ENCODE data around the gene PSMA6. TPM values are rescaled to one million over a fixed set of nuclear protein-coding genes. Genes with fewer than 3 reads are reported as not detected.

PSMA6 gene
- total and polyA plus RNA-seq, 2 of the 13 experiments (the other 11 are each of a cell fraction or from before 2014, with no cell fraction given), result 525 to 1,109 TPM

- TF ChIP-seq ZNF280D (CRISPR knock-in tag; IDR thresholded peaks at IDR 0.05), result peak; percentile 85
- TF ChIP-seq RARG (CRISPR knock-in tag; IDR thresholded peaks at IDR 0.05; ENCODE audit: low read depth), result no peak
- no peak for TF ChIP-seq DNMT1 (CRISPR knock-in tag; IDR thresholded peaks at IDR 0.05)
- no peak for TF ChIP-seq TGIF2 (CRISPR knock-in tag; IDR thresholded peaks at IDR 0.05)
- no peak for TF ChIP-seq ISL2 (CRISPR knock-in tag; IDR thresholded peaks at IDR 0.05)
- TF ChIP-seq ZFP41 (CRISPR knock-in tag; IDR thresholded peaks at IDR 0.05; ENCODE audit: borderline replicate concordance), result no peak
- TF ChIP-seq RBAK (CRISPR knock-in tag; IDR thresholded peaks at IDR 0.05), result no peak
- TF ChIP-seq BRCA1 (CRISPR knock-in tag; IDR thresholded peaks at IDR 0.05), result no peak; the same call in 1 of the 2 replicates
- TF ChIP-seq ZFY (CRISPR knock-in tag; IDR thresholded peaks at IDR 0.05), result peak; percentile 73
- no peak for TF ChIP-seq NFRKB (IDR thresholded peaks at IDR 0.05)
- TF ChIP-seq CBX5 (CRISPR knock-in tag; IDR thresholded peaks at IDR 0.05; ENCODE audit: borderline replicate concordance), result peak; percentile 72
- no peak for TF ChIP-seq CREB3 (CRISPR knock-in tag; IDR thresholded peaks at IDR 0.05)
- peak; percentile 23; the same call in 1 of the 2 replicates for TF ChIP-seq ZBTB20 (CRISPR knock-in tag; IDR thresholded peaks at IDR 0.05; ENCODE audit: borderline replicate concordance, low read depth)
- no peak for TF ChIP-seq TRIM24 (CRISPR knock-in tag; IDR thresholded peaks at IDR 0.05)
- TF ChIP-seq PAX8 (CRISPR knock-in tag; IDR thresholded peaks at IDR 0.05; ENCODE audit: borderline replicate concordance), result no peak
- TF ChIP-seq SMARCE1 (IDR thresholded peaks at IDR 0.05; ENCODE audit: borderline replicate concordance), result no peak
- peak; percentile 89; the same call in 1 of the 2 replicates for TF ChIP-seq ZBTB38 (CRISPR knock-in tag; IDR thresholded peaks at IDR 0.05)
- no peak for TF ChIP-seq TBL1XR1 (IDR thresholded peaks at IDR 0.05; ENCODE audit: borderline replicate concordance, low read length, partially characterized antibody)
- TF ChIP-seq PAXIP1 (CRISPR knock-in tag; conservative IDR thresholded peaks at IDR 0.05), result peak; percentile 28; the same call in 1 of the 2 replicates
- TF ChIP-seq ZNF879 (CRISPR knock-in tag; IDR thresholded peaks at IDR 0.05), result no peak
- TF ChIP-seq ZNF619 (CRISPR knock-in tag; IDR thresholded peaks at IDR 0.05), result peak; percentile 92; the same call in 1 of the 2 replicates
- TF ChIP-seq U2AF1 (optimal IDR thresholded peaks at IDR 0.05; ENCODE audit: low read depth, low read length), result no peak
- TF ChIP-seq TOE1 (CRISPR knock-in tag; IDR thresholded peaks at IDR 0.05), result no peak
Observed at GRCh38 chr14:35333797-35334743, 41.9 kb downstream of the PSMA6 start (continued).
